HG02970 (cell line): ENCODE results near the gene WDFY1.
"Not testable (repeated sequence)": the region's sequence is repeated elsewhere in the genome, so short reads cannot be mapped to it uniquely, and the experiment has no call there.

Experiments used
- ATAC-seq: cut with Tn5 transposase; IDR thresholded peaks from one replicate; pipeline ENCODE4 v1.9.1; 2021; ENCODE audit warnings: mild to moderate bottlenecking, moderate library complexity, moderate number of reproducible peaks; ENCODE audit not compliant: unreplicated experiment, low FRiP score

The WDFY1 gene

DNA sequence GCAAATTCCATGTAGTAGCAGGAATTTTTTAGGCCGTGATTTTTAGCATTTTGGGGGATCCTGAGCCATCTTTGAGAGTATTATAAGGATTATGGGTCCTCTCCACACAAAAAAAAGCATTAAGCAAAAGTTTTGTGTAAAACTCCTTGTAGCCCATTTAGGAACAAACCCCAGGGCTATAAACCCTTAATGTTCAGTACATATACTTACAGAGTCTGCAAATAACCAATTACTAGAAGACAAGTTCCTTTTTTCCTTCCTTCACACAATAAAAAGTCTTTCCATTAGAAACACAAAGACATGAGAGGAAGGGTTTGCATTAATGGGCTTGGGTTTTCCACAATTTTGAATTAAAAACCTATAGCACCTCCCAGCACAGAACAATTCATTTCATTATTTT lies 44.6 kb downstream of the WDFY1 start:
- no peak for ATAC-seq

DNA sequence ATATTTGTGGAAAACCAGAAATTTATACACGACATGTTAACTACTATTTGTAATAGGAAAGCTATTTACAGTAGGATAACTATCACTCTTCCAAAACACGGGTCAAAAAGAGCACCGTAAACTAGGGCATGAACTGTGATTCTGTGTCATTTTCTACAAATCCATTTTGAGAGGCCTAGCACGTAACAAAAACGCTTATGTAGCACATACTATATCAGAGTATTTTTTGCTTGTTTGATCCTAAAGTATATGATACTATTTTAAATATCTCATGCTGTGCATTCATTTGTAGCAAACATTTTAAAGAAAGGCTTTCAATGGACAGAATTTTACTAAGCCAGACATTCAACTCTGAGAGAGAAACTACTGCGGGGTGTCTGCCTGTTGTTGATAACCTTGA lies 45.1 kb downstream of the WDFY1 start:
- no peak for ATAC-seq

GRCh38 chr2:223897669-223898330 lies 47.3 kb downstream of the WDFY1 start:
- ATAC-seq, result no peak

- peak; percentile 59 for ATAC-seq
These were observed 48.3 kb downstream of the WDFY1 start for GRCh38 chr2:223896833-223897311.

DNA sequence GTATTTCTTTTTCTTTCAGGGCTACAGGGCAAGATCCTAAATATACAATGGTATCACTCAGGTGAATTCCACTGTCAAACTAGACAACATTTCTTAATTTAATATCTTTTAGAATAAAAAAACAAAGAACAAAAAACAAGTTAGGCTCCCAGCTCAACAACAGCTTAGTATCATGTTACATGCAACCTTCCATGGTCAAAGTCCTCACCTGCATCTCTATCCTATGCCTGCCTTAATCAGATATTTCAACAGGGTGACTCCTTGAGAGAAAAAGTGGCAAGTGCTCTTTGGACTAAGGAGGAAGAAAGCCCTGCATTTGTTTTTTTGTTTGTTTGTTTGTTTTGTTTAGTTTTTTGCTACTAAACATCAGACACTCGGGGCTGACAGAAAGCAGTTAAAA lies 50.2 kb downstream of the WDFY1 start:
- no peak for ATAC-seq

DNA sequence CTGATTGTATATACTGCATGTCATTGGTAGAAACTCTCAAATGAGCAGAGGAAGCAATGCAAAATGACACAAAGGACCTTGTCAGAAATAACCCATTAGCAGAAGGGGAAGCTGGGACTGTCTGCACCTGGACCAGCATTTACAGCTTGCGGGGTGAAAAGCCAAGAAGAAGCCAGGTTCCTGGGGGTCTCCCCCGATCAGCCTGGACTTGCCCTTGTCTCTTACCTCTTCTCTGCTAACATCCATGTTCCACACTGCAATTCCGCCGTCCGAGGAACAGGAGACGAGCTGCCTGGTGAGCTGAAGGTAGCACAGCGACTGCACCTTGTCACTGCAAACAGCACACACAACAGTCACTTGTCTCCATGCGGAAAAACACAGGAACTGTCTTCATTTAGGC lies 51.1 kb downstream of the WDFY1 start:
- ATAC-seq, result no peak

DNA sequence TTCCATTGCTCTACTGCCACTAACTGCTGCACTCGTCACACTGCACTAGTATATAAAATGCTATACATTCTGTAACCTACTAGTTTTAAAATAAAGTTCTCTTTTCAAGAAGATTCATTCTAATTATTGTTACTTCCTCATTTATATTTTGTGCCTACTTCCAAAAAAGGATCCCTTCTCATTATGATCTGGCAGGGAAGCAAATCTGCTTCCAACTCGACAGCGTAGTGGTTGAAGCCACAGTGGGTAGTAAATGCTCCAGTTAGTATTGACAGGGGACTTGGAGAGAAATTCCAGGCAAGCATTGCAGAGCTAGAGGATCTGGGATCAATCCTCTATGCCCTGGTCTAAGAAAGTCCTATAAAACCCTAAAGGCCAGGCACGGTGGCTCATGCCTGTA lies 54.4 kb downstream of the WDFY1 start:
- no peak for ATAC-seq

- no peak for ATAC-seq
These were observed 55.9 kb downstream of the WDFY1 start for GRCh38 chr2:223889229-223889628.

- no peak for ATAC-seq
These were observed 56.9 kb downstream of the WDFY1 start for GRCh38 chr2:223888251-223888650.

GRCh38 chr2:223887127-223887526 lies 58.0 kb downstream of the WDFY1 start:
- ATAC-seq, result no peak

- no peak for ATAC-seq
These were observed 58.4 kb downstream of the WDFY1 start for GRCh38 chr2:223886726-223887125.

- no peak for ATAC-seq
These were observed 60.7 kb downstream of the WDFY1 start for GRCh38 chr2:223884399-223884798.

- ATAC-seq, result no peak
These were observed 62.4 kb downstream of the WDFY1 start for GRCh38 chr2:223882715-223883114.

DNA sequence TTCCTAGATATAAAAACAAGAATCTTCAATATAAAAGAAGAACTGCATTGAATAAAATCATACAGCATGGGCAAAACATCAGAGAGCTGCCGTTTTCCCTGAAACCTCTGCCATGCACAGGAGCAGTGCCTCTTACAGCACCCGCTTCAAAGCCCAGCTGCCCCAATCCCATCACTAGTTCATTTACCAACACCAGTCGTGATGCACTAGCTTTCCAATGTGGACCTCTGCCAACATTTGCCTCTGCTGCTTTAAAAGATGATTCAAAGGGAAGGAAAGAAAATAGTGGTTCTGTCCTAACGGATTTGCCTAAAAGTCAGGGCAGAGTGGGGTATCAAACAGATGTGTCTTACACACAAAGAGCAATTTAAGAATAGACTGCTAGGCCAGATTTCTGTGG lies 64.3 kb downstream of the WDFY1 start:
- ATAC-seq, result no peak

DNA sequence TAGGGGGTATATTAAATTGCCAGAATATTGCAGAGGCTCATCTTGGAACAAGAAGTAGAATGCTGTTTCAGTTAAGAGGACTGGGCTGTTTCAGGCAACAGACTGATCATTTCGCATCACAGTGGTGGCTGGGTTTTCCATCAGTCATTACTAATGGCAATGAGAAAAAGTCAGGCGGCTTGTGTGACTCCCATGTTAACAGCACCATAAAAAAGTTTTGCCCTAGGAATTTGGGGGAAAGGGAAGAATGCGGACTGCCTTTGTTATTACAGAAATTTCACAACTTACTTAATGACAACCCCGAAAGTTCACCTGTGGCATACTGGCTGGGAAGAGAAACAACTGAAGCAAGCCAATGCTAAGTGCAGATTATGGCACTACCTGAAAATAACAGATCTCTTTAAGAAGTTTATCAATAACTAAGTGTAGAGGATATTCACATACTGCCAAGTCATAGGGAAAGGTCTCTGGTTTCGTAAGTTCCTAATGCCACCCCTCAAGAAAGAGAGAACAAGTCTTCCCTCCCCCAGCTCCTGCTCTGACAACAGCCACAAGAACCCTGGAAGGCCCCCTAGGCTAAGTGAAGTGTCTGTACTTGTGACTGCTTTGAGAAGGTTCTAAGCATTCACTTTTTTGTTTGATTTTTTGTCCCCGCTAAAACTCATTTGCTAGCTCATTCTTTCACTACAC lies 67.3 kb downstream of the WDFY1 start:
- no peak for ATAC-seq

DNA sequence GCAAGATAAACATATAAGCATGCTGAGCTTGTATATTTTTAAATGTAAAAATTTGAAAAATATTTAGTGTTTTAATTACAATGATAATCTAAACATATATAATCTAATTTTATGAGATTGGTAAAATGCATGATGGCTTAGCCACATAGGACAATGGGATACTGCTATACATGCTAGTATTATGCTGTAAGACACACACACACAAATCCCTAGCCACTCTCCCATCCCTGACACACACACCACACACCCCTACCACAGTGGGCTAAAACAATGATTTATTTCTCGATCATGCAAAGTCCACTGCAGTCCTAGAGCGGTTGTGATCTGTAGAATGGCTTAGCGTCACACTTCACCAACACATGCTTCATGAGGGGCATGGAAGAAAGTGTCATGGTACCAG lies 71.5 kb downstream of the WDFY1 start:
- no peak for ATAC-seq

DNA sequence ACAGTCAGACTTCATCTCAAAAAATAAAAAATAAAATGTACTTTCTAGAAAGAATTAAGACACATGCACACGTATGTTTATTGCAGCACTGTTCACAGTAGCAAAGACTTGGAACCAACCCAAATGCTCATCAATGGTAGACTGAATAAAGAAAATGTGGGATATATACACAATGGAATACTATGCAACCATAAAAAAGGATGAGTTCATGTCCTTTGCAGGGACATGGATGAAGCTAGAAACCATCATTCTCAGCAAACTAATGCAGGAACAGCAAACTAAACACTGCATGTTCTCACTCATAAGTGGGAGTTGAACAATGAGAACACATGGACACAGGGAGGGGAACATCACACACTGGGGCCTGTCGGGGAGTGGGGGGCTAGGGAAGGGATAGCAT lies 72.4 kb downstream of the WDFY1 start:
- ATAC-seq, result not testable (repeated sequence)

DNA sequence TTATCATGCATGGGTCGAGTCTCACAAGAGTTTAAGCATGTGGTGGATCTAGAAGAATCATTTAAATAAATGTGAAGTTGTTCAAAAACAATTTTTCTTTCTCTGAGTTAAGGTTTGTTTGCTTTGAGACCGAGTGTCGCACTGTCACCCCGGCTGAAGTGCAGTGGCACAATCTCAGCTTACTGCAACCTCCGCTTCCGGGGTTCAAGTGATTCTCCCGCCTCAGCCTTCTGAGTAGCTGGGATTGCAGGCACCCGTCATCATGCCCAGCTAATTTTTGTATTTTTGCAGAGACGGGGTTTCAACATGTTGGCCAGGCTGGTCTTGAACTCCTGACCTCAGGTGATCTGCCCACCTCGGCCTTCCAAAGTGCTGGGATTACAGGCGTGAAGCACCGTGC lies 73.5 kb downstream of the WDFY1 start:
- ATAC-seq, result not testable (repeated sequence)

DNA sequence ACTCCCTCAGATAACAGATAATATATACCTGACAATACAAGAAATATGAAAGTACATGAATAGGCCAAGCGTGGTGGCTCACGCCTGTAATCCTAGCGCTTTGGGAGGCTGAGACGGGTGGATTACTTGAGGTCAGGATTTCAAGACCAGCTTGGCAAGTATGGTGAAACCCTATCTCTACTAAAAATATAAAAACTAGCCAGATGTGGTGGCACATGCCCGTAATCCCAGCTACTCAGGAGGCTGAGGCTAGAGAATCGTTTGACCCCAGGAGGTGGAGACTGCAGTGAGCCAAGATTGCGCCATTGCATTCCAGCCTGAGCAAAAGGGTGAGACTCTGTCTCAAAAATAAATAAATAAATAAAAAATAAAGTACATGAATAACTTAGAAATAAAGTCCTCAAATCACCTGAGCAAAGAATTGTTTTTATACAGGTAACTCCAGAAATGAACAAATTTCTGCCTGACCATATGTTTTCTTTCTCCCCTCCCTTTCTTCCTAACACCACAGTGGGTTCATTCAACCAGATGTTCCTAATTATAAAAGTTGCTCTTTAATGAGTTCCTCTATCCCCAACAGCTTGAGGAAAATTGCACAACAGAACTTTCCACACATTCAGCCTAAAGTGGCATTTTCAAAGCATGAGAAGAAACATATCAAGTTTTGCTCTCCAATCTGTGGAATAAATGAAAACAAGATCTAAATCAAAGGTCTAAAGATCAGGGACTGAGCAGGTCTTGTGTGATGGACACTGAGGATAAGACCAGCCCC lies 74.1 kb downstream of the WDFY1 start:
- no peak for ATAC-seq

GRCh38 chr2:223868005-223868404 lies 77.1 kb downstream of the WDFY1 start:
- no peak for ATAC-seq

- ATAC-seq, result no peak
These were observed 79.1 kb downstream of the WDFY1 start for GRCh38 chr2:223865907-223866508.
